ENCODE results near the gene TSGA10IP.
A peak's percentile ranks its signal among the peaks of the same experiment; 100 is the strongest.

Gene TSGA10IP

GRCh38 chr11:65918211-65919140 is 26.8 kb upstream of the TSGA10IP start, which contains the start of gene C11orf68:
Gene C11orf68 (minus strand): TSS chr11:65919062. CDS start chr11:65919031, 31 bp downstream.
- H3K27ac ChIP-seq (ENCODE audit: low read depth, low read length): peak within 1 kb of the TSS; percentile 91
- peak within 1 kb of the TSS; percentile 5 for H2AFZ ChIP-seq (ENCODE audit: low read length, unreplicated experiment)

GRCh38 chr11:65919141-65919572 is 26.1 kb upstream of the TSGA10IP start, which contains the start of gene DRAP1:
Gene DRAP1 (plus strand): TSS chr11:65919426. CDS start chr11:65919502, 76 bp downstream.
- Histone ChIP-seq H3K27me3 (ENCODE audit: insufficient read depth, low read length) (no peaks in the 10 kb centered on the region), H3K36me3 (ENCODE audit: insufficient read depth, low read length) (peaks cover 19% of the 10 kb centered on the region), H3K4me3 (ENCODE audit: low read depth, low read length) (peak within 1 kb of the TSS; percentile 97), H3K27ac (ENCODE audit: low read depth, low read length) (peak within 1 kb of the TSS; percentile 91), H2AFZ (ENCODE audit: low read length, unreplicated experiment) (peak within 1 kb of the TSS; percentile 5), H3K79me2 (ENCODE audit: control insufficient read depth, insufficient read depth, low read length, unreplicated experiment) (peaks cover 53% of the 10 kb centered on the region), H3K4me1 (ENCODE audit: control insufficient read depth, insufficient read depth, low read length, unreplicated experiment) (peaks cover 51% of the 10 kb centered on the region)

More at GRCh38 chr11:65918211-65919140, 26.8 kb upstream of the TSGA10IP start, which contains the start of gene C11orf68:
- H3K4me1 ChIP-seq (ENCODE audit: control insufficient read depth, insufficient read depth, low read length, unreplicated experiment): peaks cover 58% of the 10 kb centered on the region
- H3K36me3 ChIP-seq (ENCODE audit: insufficient read depth, low read length): peaks cover 18% of the 10 kb centered on the region
- H3K79me2 ChIP-seq (ENCODE audit: control insufficient read depth, insufficient read depth, low read length, unreplicated experiment): peaks cover 59% of the 10 kb centered on the region
- no peaks in the 10 kb centered on the region for H3K27me3 ChIP-seq (ENCODE audit: insufficient read depth, low read length)
- peak within 1 kb of the TSS; percentile 97 for H3K4me3 ChIP-seq (ENCODE audit: low read depth, low read length)

- Histone ChIP-seq H3K4me1 (ENCODE audit: control insufficient read depth, insufficient read depth, low read length, unreplicated experiment) (peaks cover 45% of the 10 kb centered on the region), H2AFZ (ENCODE audit: low read length, unreplicated experiment) (peak overlapping the region; percentile 5), H3K36me3 (ENCODE audit: insufficient read depth, low read length) (peaks cover 19% of the 10 kb centered on the region), H3K4me3 (ENCODE audit: low read depth, low read length) (peak overlapping the region; percentile 96), H3K79me2 (ENCODE audit: control insufficient read depth, insufficient read depth, low read length, unreplicated experiment) (peaks cover 53% of the 10 kb centered on the region), H3K27me3 (ENCODE audit: insufficient read depth, low read length) (no peaks in the 10 kb centered on the region), H3K27ac (ENCODE audit: low read depth, low read length) (peak overlapping the region; percentile 62)
Observed at GRCh38 chr11:65919573-65920371, 25.5 kb upstream of the TSGA10IP start.

GRCh38 chr11:65920372-65920802 is 24.9 kb upstream of the TSGA10IP start:
- H3K27me3 ChIP-seq (ENCODE audit: insufficient read depth, low read length): no peaks in the 10 kb centered on the region
- H3K79me2 ChIP-seq (ENCODE audit: control insufficient read depth, insufficient read depth, low read length, unreplicated experiment): peaks cover 53% of the 10 kb centered on the region
- no peak overlapping the region for H2AFZ ChIP-seq (ENCODE audit: low read length, unreplicated experiment)

GRCh38 chr11:65921033-65921555 is 24.2 kb upstream of the TSGA10IP start:
- H3K27ac ChIP-seq (ENCODE audit: low read depth, low read length): 0 out of 2 replicates have a peak overlapping the region, but pooled peaks have one; percentile 29
- H3K79me2 ChIP-seq (ENCODE audit: control insufficient read depth, insufficient read depth, low read length, unreplicated experiment): peaks cover 53% of the 10 kb centered on the region
- H2AFZ ChIP-seq (ENCODE audit: low read length, unreplicated experiment): no peak overlapping the region
- H3K27me3 ChIP-seq (ENCODE audit: insufficient read depth, low read length): no peaks in the 10 kb centered on the region
- H3K4me3 ChIP-seq (ENCODE audit: low read depth, low read length): peak overlapping the region; percentile 96
- peaks cover 34% of the 10 kb centered on the region for H3K4me1 ChIP-seq (ENCODE audit: control insufficient read depth, insufficient read depth, low read length, unreplicated experiment)
- H3K36me3 ChIP-seq (ENCODE audit: insufficient read depth, low read length): peaks cover 19% of the 10 kb centered on the region

More at GRCh38 chr11:65920372-65920802, 24.9 kb upstream of the TSGA10IP start:
- peak overlapping the region; percentile 96 for H3K4me3 ChIP-seq (ENCODE audit: low read depth, low read length)
- H3K4me1 ChIP-seq (ENCODE audit: control insufficient read depth, insufficient read depth, low read length, unreplicated experiment): peaks cover 39% of the 10 kb centered on the region
- peak overlapping the region; percentile 62; the same call in 1 of the 2 replicates for H3K27ac ChIP-seq (ENCODE audit: low read depth, low read length)
- H3K36me3 ChIP-seq (ENCODE audit: insufficient read depth, low read length): peaks cover 19% of the 10 kb centered on the region

- no peak overlapping the region for H2AFZ ChIP-seq (ENCODE audit: low read length, unreplicated experiment)
- no peak overlapping the region for H3K4me3 ChIP-seq (ENCODE audit: low read depth, low read length)
- peaks cover 49% of the 10 kb centered on the region for H3K79me2 ChIP-seq (ENCODE audit: control insufficient read depth, insufficient read depth, low read length, unreplicated experiment)
- H3K36me3 ChIP-seq (ENCODE audit: insufficient read depth, low read length): peaks cover 19% of the 10 kb centered on the region
- peaks cover 26% of the 10 kb centered on the region for H3K4me1 ChIP-seq (ENCODE audit: control insufficient read depth, insufficient read depth, low read length, unreplicated experiment)
- no peaks in the 10 kb centered on the region for H3K27me3 ChIP-seq (ENCODE audit: insufficient read depth, low read length)
- no peak overlapping the region for H3K27ac ChIP-seq (ENCODE audit: low read depth, low read length)
Observed at GRCh38 chr11:65921876-65922275, 23.4 kb upstream of the TSGA10IP start.

DNA sequence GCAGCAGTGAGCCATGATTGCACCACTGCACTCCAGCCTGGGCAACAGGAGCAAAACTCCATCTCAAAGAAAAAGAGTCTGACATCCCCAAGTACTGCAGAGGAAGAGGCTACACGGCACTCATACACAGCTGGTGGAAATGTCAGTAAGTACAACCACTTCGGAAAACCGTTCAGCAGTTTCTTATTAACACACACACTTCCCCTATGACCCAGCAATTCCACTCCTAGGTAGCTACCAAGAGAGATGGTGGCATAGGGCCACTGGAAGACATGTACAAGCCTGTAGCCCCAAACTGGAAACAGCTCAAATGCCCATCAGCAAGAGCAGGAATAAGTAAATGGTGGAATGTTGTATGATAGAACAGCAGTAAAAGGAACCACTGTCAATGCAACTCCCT is 22.7 kb upstream of the TSGA10IP start:
- Histone ChIP-seq H3K36me3 (ENCODE audit: insufficient read depth, low read length) (peaks cover 17% of the 10 kb centered on the region), H2AFZ (ENCODE audit: low read length, unreplicated experiment) (no peak overlapping the region), H3K4me3 (ENCODE audit: low read depth, low read length) (no peak overlapping the region), H3K4me1 (ENCODE audit: control insufficient read depth, insufficient read depth, low read length, unreplicated experiment) (peaks cover 21% of the 10 kb centered on the region), H3K27me3 (ENCODE audit: insufficient read depth, low read length) (no peaks in the 10 kb centered on the region), H3K79me2 (ENCODE audit: control insufficient read depth, insufficient read depth, low read length, unreplicated experiment) (peaks cover 43% of the 10 kb centered on the region), H3K27ac (ENCODE audit: low read depth, low read length) (no peak overlapping the region)

GRCh38 chr11:65925397-65925796 is 19.9 kb upstream of the TSGA10IP start:
- Histone ChIP-seq H3K4me3 (ENCODE audit: low read depth, low read length) (no peak overlapping the region), H3K27ac (ENCODE audit: low read depth, low read length) (no peak overlapping the region), H3K36me3 (ENCODE audit: insufficient read depth, low read length) (peaks cover 17% of the 10 kb centered on the region), H2AFZ (ENCODE audit: low read length, unreplicated experiment) (no peak overlapping the region), H3K4me1 (ENCODE audit: control insufficient read depth, insufficient read depth, low read length, unreplicated experiment) (peaks cover 22% of the 10 kb centered on the region), H3K79me2 (ENCODE audit: control insufficient read depth, insufficient read depth, low read length, unreplicated experiment) (peaks cover 20% of the 10 kb centered on the region), H3K27me3 (ENCODE audit: insufficient read depth, low read length) (no peaks in the 10 kb centered on the region)

GRCh38 chr11:65927904-65928397 is 17.3 kb upstream of the TSGA10IP start:
- Histone ChIP-seq H3K4me1 (ENCODE audit: control insufficient read depth, insufficient read depth, low read length, unreplicated experiment) (peaks cover 9% of the 10 kb centered on the region), H3K4me3 (ENCODE audit: low read depth, low read length) (no peak overlapping the region), H3K27me3 (ENCODE audit: insufficient read depth, low read length) (no peaks in the 10 kb centered on the region), H3K79me2 (ENCODE audit: control insufficient read depth, insufficient read depth, low read length, unreplicated experiment) (no peaks in the 10 kb centered on the region), H3K27ac (ENCODE audit: low read depth, low read length) (peak overlapping the region; percentile 47), H2AFZ (ENCODE audit: low read length, unreplicated experiment) (peak overlapping the region; percentile 50), H3K36me3 (ENCODE audit: insufficient read depth, low read length) (0 out of 2 replicates have a peak, but pooled peaks cover 6% of the 10 kb centered on the region)

DNA sequence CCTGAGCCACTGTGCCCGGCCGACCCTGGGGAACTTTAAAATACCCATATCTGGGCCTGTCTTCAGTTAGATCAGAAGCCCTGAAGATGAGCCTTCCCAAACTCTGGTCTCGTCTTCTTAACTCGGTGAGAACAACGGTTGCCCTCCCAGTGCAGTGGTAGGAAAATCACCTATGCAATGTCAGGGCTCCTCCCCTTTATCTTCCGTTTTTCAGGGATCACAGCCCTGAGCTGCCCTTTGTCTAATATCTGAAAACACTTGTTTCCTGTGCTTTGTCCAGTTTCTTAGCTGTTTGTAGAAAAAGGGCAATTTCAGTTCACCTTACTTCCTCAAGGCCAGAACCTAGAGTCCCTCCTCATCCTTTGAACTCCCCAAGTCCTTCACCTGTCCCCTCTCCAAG is 16.6 kb upstream of the TSGA10IP start:
- Histone ChIP-seq H3K27me3 (ENCODE audit: insufficient read depth, low read length) (no peaks in the 10 kb centered on the region), H3K36me3 (ENCODE audit: insufficient read depth, low read length) (no peaks in the 10 kb centered on the region), H3K4me1 (ENCODE audit: control insufficient read depth, insufficient read depth, low read length, unreplicated experiment) (peaks cover 9% of the 10 kb centered on the region), H2AFZ (ENCODE audit: low read length, unreplicated experiment) (no peak overlapping the region), H3K27ac (ENCODE audit: low read depth, low read length) (peak overlapping the region; percentile 47; the same call in 1 of the 2 replicates), H3K4me3 (ENCODE audit: low read depth, low read length) (no peak overlapping the region), H3K79me2 (ENCODE audit: control insufficient read depth, insufficient read depth, low read length, unreplicated experiment) (no peaks in the 10 kb centered on the region)

Data from ACC112 (cell line).